Fibroblast of mammary gland (primary cell): Measurements from ENCODE around the gene PIWIL1.

ENCODE experiments used
- DNase-seq: peaks from one replicate; pipeline ENCODE4 v3.0.0-alpha.2; 2010; ENCODE audit warnings: low read depth
- H3K4me3 ChIP-seq: 2 replicates; pipeline ENCODE4 v1.5.1; 2011; ENCODE audit warnings: low read depth, mild to moderate bottlenecking, low read length, moderate library complexity; ENCODE audit not compliant: control insufficient read depth
- TF ChIP-seq, protein P1 (sequence below): conservative IDR thresholded peaks from 2 replicates; pipeline ENCODE4 v1.5.1; 2011; ENCODE audit warnings: low read depth, low read length, inconsistent platforms; ENCODE audit not compliant: control insufficient read depth, insufficient read depth

PIWIL1 gene

DNA sequence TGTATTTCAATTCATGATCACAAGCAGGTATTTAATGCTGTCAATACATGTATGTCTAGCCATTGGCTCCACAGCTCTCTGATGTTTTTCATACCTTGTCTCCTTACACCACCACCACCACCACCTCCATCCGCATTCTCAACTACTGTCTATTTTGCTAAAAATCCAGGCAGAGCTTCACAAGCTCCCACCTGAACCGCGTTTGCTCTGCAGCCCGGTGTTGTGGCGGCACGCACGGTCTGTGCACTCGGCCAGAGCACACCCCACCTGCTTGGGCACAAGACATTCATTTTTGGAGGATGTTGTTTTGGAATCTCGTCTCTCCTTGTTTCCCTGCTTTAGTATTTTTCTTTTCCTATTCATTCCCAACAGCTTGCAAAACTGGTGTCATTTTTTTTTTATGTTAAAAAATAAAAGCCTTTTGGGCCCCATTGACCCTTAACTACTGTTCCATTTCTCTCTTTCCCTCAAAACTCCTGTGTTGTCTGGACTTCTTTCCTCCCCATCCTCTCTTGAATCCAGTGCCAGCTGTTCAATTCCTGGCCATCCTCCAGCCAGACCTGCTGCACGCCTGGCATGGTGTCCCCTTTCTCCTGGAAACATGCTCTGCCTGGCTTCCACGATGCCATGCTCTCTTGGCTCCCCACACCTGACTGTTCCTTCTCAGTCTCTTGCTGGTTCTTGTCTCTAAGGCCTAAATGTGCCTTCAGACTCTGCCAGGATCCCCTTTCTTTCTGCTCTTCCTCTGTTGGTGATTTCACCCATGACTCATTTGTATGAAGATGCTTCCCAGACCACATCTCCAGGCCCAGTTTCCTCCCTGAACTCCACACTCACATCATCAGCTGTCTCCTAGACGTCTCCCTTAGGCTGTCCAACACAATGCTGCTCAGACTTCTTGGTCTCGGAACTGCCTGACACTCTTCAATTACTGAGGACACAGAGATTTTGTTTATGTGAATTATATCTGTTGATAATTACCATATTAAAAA is 37.9 kb downstream of the PIWIL1 start:
- DNase-seq, result no peak
- TF ChIP-seq, protein P1, sequence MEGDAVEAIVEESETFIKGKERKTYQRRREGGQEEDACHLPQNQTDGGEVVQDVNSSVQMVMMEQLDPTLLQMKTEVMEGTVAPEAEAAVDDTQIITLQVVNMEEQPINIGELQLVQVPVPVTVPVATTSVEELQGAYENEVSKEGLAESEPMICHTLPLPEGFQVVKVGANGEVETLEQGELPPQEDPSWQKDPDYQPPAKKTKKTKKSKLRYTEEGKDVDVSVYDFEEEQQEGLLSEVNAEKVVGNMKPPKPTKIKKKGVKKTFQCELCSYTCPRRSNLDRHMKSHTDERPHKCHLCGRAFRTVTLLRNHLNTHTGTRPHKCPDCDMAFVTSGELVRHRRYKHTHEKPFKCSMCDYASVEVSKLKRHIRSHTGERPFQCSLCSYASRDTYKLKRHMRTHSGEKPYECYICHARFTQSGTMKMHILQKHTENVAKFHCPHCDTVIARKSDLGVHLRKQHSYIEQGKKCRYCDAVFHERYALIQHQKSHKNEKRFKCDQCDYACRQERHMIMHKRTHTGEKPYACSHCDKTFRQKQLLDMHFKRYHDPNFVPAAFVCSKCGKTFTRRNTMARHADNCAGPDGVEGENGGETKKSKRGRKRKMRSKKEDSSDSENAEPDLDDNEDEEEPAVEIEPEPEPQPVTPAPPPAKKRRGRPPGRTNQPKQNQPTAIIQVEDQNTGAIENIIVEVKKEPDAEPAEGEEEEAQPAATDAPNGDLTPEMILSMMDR, result no peak
- no peak overlapping the region for H3K4me3 ChIP-seq

DNA sequence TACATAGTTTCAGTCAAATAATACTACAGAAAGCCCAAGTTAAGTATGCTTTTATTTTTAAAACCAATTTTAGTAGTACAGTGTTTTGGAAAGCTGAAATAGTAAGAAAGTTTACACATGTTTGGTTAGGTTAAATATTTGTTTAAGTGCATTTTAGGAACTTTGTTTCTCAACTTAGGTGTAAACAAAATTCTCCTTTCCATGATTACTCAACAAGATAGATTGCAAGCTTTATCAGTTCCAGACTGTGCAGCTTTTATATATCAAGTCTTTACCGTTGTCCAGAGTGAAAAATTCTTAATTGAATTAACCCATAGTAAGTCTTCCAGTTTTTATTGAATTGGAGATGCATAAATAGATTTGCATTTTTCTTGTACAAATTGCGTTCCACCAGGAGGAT is 45.1 kb downstream of the PIWIL1 start:
- TF ChIP-seq, protein P1, result no peak
- DNase-seq, result no peak
- H3K4me3 ChIP-seq, result no peak overlapping the region

DNA sequence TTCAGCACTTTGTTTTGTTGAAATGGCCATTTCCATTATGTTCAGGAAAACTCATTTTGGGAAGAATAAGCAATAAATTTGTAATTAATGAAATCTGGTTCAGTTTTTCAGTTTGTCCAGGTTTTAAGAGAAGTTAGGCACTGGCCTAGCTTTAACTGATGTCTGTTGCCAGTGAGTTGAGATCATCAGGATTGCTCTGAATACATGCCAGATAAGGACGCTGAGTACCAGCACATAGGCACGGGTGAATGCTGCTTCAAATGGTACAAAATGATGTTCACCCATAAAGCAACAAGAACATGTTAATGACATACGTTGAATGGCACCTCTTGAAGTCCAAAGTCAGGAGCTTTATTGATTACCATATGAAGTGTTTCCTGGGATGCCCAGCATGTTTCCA is 46.5 kb downstream of the PIWIL1 start:
- TF ChIP-seq, protein P1, result no peak
- no peak for DNase-seq
- no peak overlapping the region for H3K4me3 ChIP-seq

DNA sequence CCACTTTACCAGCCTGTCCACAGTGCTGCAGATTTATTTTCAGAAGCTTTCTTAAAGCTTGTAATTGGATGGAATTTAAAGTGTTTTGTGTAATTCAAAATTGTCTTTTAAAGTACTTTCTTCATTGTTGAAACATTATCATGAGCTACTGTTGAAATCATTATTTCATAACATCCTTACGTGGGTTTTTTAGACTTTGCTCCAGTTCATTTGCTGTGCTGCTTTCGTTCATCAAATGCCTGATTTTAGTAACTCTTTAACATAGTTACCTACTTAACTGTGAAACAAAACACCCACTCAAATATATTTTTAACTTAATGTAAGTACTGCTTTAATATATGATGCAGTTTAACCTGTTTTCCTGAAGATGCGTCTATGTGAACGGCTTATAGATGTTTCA is 47.5 kb downstream of the PIWIL1 start:
- TF ChIP-seq, protein P1, result no peak
- no peak for DNase-seq
- H3K4me3 ChIP-seq, result no peak overlapping the region

DNA sequence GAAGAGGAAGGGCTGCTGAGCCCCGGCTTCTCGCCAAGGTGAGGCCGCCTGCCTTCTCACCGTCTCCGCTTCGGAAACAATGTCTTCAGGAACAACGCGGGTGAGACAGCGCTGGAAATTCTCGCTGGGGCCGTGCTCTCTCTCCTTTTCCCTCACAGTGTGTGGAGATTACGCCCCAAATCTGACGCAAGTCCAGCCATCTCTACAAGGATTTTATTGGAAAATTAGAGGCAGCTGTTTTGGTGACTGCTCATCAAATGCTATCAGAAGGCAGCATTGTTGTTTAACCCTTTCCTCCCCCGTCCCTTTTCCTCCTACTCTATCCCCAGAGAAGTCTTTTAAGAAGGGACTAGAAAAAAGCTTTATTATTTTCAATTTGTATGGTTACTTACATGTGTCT is 53.5 kb downstream of the PIWIL1 start:
- DNase-seq, result no peak
- TF ChIP-seq, protein P1, result no peak
- H3K4me3 ChIP-seq, result no peak overlapping the region

DNA sequence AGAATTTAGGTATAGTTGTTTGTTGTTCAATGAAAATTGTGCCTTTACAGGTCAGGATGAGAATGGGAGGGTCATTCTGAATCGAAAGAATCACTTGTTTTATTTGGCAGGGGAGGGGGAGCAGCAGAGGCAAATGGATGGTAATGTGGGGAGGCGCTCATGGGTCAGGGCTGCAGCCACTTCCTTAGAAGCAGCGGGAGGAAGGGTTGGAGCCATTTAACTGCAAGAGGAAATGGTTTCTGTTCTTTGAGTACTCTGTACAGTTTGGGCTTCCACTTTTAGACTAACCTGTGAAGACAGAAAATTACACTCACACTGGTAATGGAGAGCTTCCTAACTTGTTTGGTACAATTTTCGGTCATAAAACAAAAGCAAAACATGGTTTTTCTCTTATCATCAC is 57.2 kb downstream of the PIWIL1 start:
- DNase-seq, result no peak
- H3K4me3 ChIP-seq, result no peak overlapping the region
- TF ChIP-seq, protein P1, result no peak
